A204.1 (cell line): ENCODE measurements around the gene TMED6.

Experiments
- FAIRE-seq: peaks from 2 replicates; lab custom pipeline; 2012; peaks lifted over from hg19 to GRCh38; lab: Jason Lieb, UNC

The TMED6 gene

GRCh38 chr16:69351309-69352027 lies at the start of gene TMED6:
Gene TMED6 (minus strand): TSS chr16:69351786. CDS start chr16:69351753, 33 bp downstream.
- FAIRE-seq = no peak

GRCh38 chr16:69399361-69399760 lies 47.8 kb upstream of the TMED6 start:
- no peak for FAIRE-seq

- FAIRE-seq = peak; percentile 21
Measured at GRCh38 chr16:69397821-69398521, 46.4 kb upstream of the TMED6 start.

GRCh38 chr16:69396187-69397061 lies 44.8 kb upstream of the TMED6 start:
- peak; percentile 97 for FAIRE-seq

GRCh38 chr16:69395859-69396186 lies 44.2 kb upstream of the TMED6 start:
- FAIRE-seq = no peak

- no peak for FAIRE-seq
Measured at GRCh38 chr16:69393898-69394849, 42.6 kb upstream of the TMED6 start.

- no peak for FAIRE-seq
Measured at GRCh38 chr16:69386596-69386995, 35.0 kb upstream of the TMED6 start.

GRCh38 chr16:69384974-69385373 lies 33.4 kb upstream of the TMED6 start:
- FAIRE-seq = no peak

- FAIRE-seq = no peak
Measured at GRCh38 chr16:69382421-69382820, 30.8 kb upstream of the TMED6 start.

GRCh38 chr16:69381231-69381630 lies 29.6 kb upstream of the TMED6 start:
- FAIRE-seq = no peak

- no peak for FAIRE-seq
Measured at GRCh38 chr16:69378760-69379159, 27.2 kb upstream of the TMED6 start.

GRCh38 chr16:69378036-69378435 lies 26.4 kb upstream of the TMED6 start:
- no peak for FAIRE-seq

- no peak for FAIRE-seq
Measured at GRCh38 chr16:69376393-69377059, 24.9 kb upstream of the TMED6 start.

GRCh38 chr16:69373019-69373418 lies 21.4 kb upstream of the TMED6 start:
- no peak for FAIRE-seq

GRCh38 chr16:69371564-69371963 lies 20.0 kb upstream of the TMED6 start:
- no peak for FAIRE-seq

GRCh38 chr16:69368866-69369265 lies 17.3 kb upstream of the TMED6 start:
- FAIRE-seq = no peak

- no peak for FAIRE-seq
Measured at GRCh38 chr16:69367980-69368379, 16.4 kb upstream of the TMED6 start.

GRCh38 chr16:69366431-69366830 lies 14.8 kb upstream of the TMED6 start:
- no peak for FAIRE-seq

- no peak for FAIRE-seq
Measured at GRCh38 chr16:69365901-69366300, 14.3 kb upstream of the TMED6 start.

- no peak for FAIRE-seq
Measured at GRCh38 chr16:69364088-69364487, 12.5 kb upstream of the TMED6 start.

GRCh38 chr16:69363281-69363717 lies 11.7 kb upstream of the TMED6 start:
- FAIRE-seq = no peak
